ENCODE results near the gene BHLHA15.

The BHLHA15 gene

GRCh38 chr7:98209166-98209920 lies 1.9 kb upstream of the BHLHA15 start:
- no peak for TF ChIP-seq CTCF (IDR thresholded peaks at IDR 0.05; ENCODE audit: low read depth, low read length)
- H3K4me3 ChIP-seq (ENCODE audit: low read depth, low read length): no peak overlapping the region
- DNase-seq (ENCODE audit: low read depth, low spot score): no peak
- in situ Hi-C loops (cut with HindIII; ENCODE audit: low sequenced_read_pairs): no loop called here

- in situ Hi-C loops (cut with HindIII; ENCODE audit: low sequenced_read_pairs): no loop called here
- H3K4me3 ChIP-seq (ENCODE audit: low read depth, low read length): peak overlapping the region; percentile 36
- TF ChIP-seq CTCF (IDR thresholded peaks at IDR 0.05; ENCODE audit: low read depth, low read length): no peak
- no peak for DNase-seq (ENCODE audit: low read depth, low spot score)
Measured at GRCh38 chr7:98210513-98211220, 572 bp upstream of the BHLHA15 start.

- DNase-seq (ENCODE audit: low read depth, low spot score): no peak
- in situ Hi-C loops (cut with HindIII; ENCODE audit: low sequenced_read_pairs): no loop called here
- H3K4me3 ChIP-seq (ENCODE audit: low read depth, low read length): peak overlapping the region; percentile 26
- TF ChIP-seq CTCF (IDR thresholded peaks at IDR 0.05; ENCODE audit: low read depth, low read length): no peak
Measured at GRCh38 chr7:98211676-98212531, 665 bp downstream of the BHLHA15 start.

- in situ Hi-C loops (cut with HindIII; ENCODE audit: low sequenced_read_pairs): no loop called here
- no peak for DNase-seq (ENCODE audit: low read depth, low spot score)
- TF ChIP-seq CTCF (IDR thresholded peaks at IDR 0.05; ENCODE audit: low read depth, low read length): no peak
- no peak overlapping the region for H3K4me3 ChIP-seq (ENCODE audit: low read depth, low read length)
Measured at GRCh38 chr7:98212532-98213041, 1.3 kb downstream of the BHLHA15 start.

GRCh38 chr7:98213296-98213887 lies 2.2 kb downstream of the BHLHA15 start:
- in situ Hi-C loops (cut with HindIII; ENCODE audit: low sequenced_read_pairs): no loop called here
- no peak overlapping the region for H3K4me3 ChIP-seq (ENCODE audit: low read depth, low read length)
- DNase-seq (ENCODE audit: low read depth, low spot score): no peak
- no peak for TF ChIP-seq CTCF (IDR thresholded peaks at IDR 0.05; ENCODE audit: low read depth, low read length)

Measured in astrocyte of the spinal cord (primary cell).